GM18858 (cell line): ENCODE data around the gene SCMH1.
"Not testable (repeated sequence)": the region's sequence is repeated elsewhere in the genome, so short reads cannot be mapped to it uniquely, and the experiment has no call there.

Source experiments
- ATAC-seq: cut with Tn5 transposase; IDR thresholded peaks from one replicate; pipeline ENCODE4 v1.9.1; 2021; ENCODE audit not compliant: unreplicated experiment

Gene SCMH1

DNA sequence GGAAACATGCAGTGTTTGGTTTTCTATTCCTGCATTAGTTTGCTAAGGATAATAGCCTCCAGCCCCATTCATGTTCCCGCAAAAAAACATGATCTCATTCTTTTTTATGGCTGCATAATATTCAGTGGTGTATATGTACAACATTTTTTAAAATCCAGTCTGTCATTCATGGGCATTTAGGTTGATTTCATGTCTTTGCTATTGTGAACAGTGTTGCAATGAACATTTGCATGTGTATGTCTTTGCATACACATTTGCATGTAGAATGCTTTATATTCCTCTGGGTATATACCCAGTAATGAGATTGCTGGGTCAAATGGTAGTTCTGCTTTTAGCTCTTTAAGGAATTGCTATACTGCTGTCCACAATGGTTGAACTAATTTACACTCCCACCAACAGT, 9.0 kb upstream of the SCMH1 start:
- ATAC-seq: not testable (repeated sequence)

DNA sequence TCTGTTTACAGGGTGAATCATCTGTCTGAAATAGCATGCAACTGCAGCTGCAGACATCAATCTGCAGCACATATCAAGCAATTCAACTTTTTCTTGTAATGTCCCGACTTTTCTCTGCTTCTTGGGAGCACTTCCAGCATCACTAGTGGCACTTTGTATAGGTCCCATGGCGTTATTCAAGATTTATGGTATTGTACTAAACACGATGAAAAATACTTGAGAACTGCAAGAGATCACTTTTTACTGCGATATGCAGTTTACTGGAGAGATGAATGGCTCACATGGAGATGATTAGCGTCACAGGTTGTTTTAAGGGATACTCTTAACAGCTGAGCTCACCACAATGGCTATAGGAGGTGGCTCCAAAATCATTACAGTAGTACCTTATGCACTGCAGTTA, 7.2 kb upstream of the SCMH1 start:
- no peak for ATAC-seq

DNA sequence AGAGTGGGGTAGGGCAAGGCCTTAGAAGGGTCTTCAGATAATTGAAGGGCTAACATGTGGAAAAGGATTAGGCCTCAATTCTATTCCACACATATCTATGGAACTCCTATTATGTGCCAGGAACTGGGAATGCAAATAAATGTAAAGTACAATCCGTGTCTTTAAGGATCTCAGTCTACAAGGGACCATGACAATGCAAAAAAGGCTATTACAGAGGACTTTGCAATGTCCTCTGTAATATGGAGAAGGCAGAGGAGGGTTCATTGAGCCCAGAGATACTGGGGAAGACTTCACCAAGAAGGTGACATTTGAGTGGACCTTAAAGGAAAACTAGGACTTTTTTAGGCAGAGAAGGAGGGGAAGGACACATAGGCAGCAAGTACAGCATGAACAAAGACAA, 4.5 kb upstream of the SCMH1 start:
- ATAC-seq: no peak

DNA sequence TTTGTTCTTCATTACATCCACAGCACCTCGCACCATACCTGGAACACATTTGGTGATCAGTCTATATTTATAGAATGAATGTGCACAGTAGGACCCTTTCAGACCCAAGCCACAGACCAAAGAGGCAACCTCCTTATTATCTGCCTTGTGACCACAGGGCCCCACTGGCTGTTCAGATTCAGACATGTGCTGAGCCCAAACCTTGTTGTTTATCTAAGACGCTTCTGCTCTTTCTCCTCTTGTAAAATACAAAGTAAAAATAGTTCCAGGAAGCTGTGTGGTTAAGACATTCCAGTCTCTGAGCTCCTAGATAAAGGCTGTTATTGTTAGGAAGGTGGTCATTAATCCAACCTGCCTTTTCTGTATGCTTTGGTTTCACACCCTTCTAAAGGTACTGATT, 3.6 kb upstream of the SCMH1 start:
- ATAC-seq: no peak

DNA sequence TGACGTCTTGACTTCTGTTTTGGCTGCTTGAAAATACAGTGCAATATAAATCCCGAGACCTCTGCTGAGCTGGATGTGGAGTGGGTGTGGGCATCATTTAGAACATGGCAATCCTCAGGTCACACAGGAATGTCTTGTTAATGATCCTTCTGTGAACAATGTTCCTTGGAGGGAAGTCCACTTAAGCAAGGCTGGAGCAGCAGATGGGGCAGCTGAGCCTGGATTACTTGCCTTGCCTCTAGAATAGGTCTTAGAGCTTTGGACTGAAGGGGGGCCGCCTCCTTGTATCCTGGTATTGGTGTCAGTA, 926 bp upstream of the SCMH1 start:
- ATAC-seq: no peak

- ATAC-seq: no peak
These were observed 404 bp upstream of the SCMH1 start for GRCh38 chr1:41242342-41243078.

DNA sequence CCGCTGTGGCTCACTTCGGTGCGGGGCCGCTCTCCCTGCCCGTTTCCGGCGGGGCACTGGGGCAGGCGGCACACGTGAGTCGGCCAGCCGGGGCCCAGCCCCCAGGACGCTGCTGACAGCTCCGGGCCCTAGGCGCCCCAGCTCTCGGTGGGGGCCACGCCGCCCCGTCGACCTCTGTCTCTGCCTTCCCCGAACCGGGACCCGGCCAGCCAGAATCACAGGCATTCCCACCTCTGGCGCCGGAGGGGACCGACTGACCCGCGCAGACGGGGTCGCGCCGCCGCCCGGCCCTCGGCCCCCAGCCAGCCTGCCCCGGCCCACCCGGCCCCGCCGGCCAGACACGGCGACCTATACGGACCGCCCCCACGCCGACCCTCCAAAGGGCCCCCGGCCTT, 755 bp downstream of the SCMH1 start:
- ATAC-seq: no peak

GRCh38 chr1:41240781-41241353, 1.2 kb downstream of the SCMH1 start:
- ATAC-seq: no peak

GRCh38 chr1:41239988-41240610, 2.0 kb downstream of the SCMH1 start:
- no peak for ATAC-seq

- ATAC-seq: no peak
These were observed 3.7 kb downstream of the SCMH1 start for GRCh38 chr1:41238311-41238988.

- ATAC-seq: no peak
These were observed 5.3 kb downstream of the SCMH1 start for GRCh38 chr1:41236781-41237180.

DNA sequence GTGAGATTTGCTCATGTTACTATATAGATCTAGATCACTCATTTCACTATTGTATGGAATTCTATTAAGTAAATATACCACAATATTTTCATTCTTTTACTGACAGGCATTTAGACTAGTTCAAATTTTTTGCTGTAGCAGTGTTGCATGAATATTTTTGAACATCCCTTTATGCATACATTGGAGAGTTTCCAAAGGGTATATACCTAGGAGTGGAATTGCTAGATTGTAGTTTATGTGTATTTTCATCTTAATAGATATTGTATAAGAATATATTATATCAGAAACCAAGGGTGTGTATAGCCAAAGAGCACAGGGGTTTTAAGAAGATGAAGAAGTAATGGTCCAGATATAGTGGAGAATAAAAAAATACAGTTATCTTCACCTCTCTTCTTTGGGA, 6.2 kb downstream of the SCMH1 start:
- ATAC-seq: no peak

- no peak for ATAC-seq
These were observed 8.4 kb downstream of the SCMH1 start for GRCh38 chr1:41233708-41234107.

- ATAC-seq: no peak
These were observed 9.8 kb downstream of the SCMH1 start for GRCh38 chr1:41232305-41232704.

DNA sequence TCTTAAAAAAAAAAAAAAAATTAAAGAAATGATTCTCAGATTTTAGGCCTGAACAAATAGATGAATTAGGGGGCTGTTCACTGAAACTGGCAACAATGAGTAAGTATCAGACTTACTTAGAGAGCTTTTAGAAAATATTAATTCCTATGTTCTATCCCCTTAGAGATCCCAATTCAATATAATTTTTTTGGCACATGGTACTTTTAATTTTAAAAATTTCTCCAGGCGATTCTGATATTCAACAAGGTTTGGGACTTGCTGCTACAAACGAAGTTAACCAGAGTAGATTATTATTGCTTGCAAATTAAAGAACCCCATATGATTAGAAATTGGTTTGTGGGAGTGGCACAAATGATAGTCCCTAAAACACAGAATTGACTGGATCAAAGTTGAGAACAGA, 11.4 kb downstream of the SCMH1 start:
- ATAC-seq: no peak

GRCh38 chr1:41229219-41229618, 12.9 kb downstream of the SCMH1 start:
- not testable (repeated sequence) for ATAC-seq

DNA sequence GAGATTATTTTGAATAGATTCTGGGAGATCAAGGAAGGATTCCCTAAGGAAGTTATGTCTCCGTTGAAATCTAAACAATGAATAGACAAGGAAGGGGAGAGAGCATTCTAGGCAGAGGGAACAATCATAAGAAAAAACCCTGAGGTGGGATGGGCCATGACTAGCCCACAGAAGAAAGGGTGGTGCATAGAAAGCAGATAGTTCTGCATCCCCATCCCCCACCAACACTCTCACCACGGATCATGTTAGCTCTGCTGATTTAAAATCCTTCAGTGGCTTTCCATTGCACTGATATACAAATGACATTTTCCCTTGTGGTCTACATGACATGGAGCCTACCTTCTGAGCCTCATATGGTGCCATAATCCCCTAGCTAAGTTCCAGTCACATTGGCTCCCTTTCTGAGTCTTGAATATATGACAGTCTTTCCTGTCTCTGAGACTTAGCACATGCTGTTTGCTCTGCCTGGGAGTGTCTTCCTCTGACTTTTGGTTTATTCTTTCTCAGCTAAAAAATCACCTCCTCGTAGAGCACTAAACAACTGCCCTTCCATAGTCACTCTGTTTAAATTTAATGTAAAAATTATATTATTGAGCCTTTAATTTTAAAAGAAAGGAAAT, 15.2 kb downstream of the SCMH1 start:
- ATAC-seq: no peak

GRCh38 chr1:41225495-41225894, 16.6 kb downstream of the SCMH1 start:
- ATAC-seq: no peak

DNA sequence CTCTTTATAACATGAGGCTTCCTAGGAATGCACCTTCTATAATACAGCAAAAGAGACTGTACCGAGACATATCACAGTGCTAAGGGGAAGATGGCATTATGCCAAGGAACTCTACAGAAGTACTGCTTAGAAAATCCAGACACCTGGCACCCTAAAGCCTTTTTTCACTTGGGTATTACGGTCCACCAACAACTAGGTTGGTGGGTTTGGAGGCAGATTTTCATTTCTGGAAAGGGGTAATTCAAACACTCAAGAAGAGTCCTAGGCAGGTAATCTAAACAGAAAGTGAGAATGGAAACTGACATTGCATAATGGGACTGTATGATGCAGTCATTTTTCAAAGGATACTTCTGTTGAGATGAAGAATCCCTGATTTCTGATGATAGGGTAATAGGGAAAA, 19.6 kb downstream of the SCMH1 start:
- ATAC-seq: no peak

- ATAC-seq: no peak
These were observed 20.1 kb downstream of the SCMH1 start for GRCh38 chr1:41221995-41222394.

DNA sequence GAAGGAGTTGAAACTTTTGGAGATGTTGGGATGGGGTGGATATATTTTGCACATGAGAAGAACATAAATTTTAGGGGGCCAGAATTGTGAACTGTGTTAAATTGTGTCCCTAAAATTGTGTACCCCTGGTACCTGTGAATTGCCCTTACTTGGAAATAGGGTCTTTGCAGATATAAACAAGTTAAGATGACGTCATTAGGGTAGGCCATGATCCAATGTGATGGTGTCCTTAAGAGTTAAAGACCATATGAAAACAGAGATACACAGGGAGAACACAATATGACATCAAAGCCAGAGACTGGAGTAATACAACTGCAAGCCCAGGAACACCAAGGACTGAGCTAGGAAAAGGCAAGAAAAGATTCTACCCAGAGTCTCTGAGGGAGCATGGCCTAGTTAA, 24.0 kb downstream of the SCMH1 start:
- ATAC-seq: no peak

DNA sequence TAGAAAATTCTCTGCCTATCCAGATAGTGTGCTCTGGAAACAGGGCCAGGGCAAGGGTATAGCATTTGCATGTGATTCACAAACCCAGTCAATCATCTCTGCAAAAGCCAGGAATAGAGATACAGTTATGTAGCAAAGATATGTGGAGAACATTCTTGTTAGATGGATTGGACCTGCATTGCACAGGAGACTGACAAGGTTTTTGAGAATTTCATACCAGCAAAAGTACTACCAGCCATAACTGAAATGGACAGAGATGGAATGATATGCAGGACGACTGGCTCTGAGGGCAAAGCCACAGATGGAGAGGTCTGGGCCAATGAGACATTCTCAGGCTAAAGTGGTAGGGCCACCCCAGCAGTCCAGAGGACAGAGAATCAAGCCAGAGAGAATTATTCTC, 24.7 kb downstream of the SCMH1 start:
- ATAC-seq: no peak
